DLD1 (cell line): ENCODE results near the gene HMG20A.

Experiments used
- in situ Hi-C: cut with HindIII; loops from 2 replicates; pipeline ENCODE4 v1.10.0; 2017; ENCODE audit warnings: low sequenced_read_pairs

Gene HMG20A

GRCh38 chr15:77531191-77532000 is 110.7 kb downstream of the HMG20A start:
- in situ Hi-C loops, result loop anchor here (25.0 kb wide), 1 partner anchor 419 kb away; no protein-coding TSS in a partner anchor

- in situ Hi-C loops, result loop anchor here (25.0 kb wide), 1 partner anchor 420 kb away; no protein-coding TSS in a partner anchor
Measured at GRCh38 chr15:77532067-77532710, 111.5 kb downstream of the HMG20A start.

GRCh38 chr15:77532846-77533245 is 112.2 kb downstream of the HMG20A start:
- in situ Hi-C loops, result loop anchor here (25.0 kb wide), 1 partner anchor 421 kb away; no protein-coding TSS in a partner anchor

- in situ Hi-C loops, result loop anchor here (25.0 kb wide), 1 partner anchor 422 kb away; no protein-coding TSS in a partner anchor
Measured at GRCh38 chr15:77533578-77534430, 113.1 kb downstream of the HMG20A start.
